Measurements from ENCODE around the gene GABPB1.
A peak's percentile ranks its signal among the peaks of the same experiment; 100 is the strongest.
"Not testable (repeated sequence)": the region's sequence is repeated elsewhere in the genome, so short reads cannot be mapped to it uniquely, and the experiment has no call there.

GABPB1 gene

GRCh38 chr15:50354838-50355618, at the start of gene GABPB1:
Gene GABPB1 (minus strand): TSS chr15:50355198. CDS start chr15:50309798, 45,400 bp downstream.
- DNase-seq (ENCODE audit: low spot score), result peak; percentile 94

GRCh38 chr15:50391561-50391960, 36.6 kb upstream of the GABPB1 start:
- DNase-seq (ENCODE audit: low spot score), result not testable (repeated sequence)

GRCh38 chr15:50390554-50391264, 35.7 kb upstream of the GABPB1 start:
- DNase-seq (ENCODE audit: low spot score), result no peak

GRCh38 chr15:50382408-50382807, 27.4 kb upstream of the GABPB1 start:
- not testable (repeated sequence) for DNase-seq (ENCODE audit: low spot score)

- no peak for DNase-seq (ENCODE audit: low spot score)
Observed at GRCh38 chr15:50381438-50381837, 26.4 kb upstream of the GABPB1 start.

- DNase-seq (ENCODE audit: low spot score), result no peak
Observed at GRCh38 chr15:50380089-50380488, 25.1 kb upstream of the GABPB1 start.

GRCh38 chr15:50379413-50379812, 24.4 kb upstream of the GABPB1 start:
- not testable (repeated sequence) for DNase-seq (ENCODE audit: low spot score)

- DNase-seq (ENCODE audit: low spot score), result no peak
Observed at GRCh38 chr15:50378776-50379175, 23.8 kb upstream of the GABPB1 start.

GRCh38 chr15:50377867-50378751, 23.1 kb upstream of the GABPB1 start:
- no peak for DNase-seq (ENCODE audit: low spot score)

- not testable (repeated sequence) for DNase-seq (ENCODE audit: low spot score)
Observed at GRCh38 chr15:50369564-50369963, 14.6 kb upstream of the GABPB1 start.

GRCh38 chr15:50365971-50366370, 11.0 kb upstream of the GABPB1 start:
- no peak for DNase-seq (ENCODE audit: low spot score)

- DNase-seq (ENCODE audit: low spot score), result no peak
Observed at GRCh38 chr15:50365570-50365969, 10.6 kb upstream of the GABPB1 start.

- DNase-seq (ENCODE audit: low spot score), result no peak
Observed at GRCh38 chr15:50363612-50364011, 8.6 kb upstream of the GABPB1 start.

GRCh38 chr15:50361756-50362155, 6.8 kb upstream of the GABPB1 start:
- DNase-seq (ENCODE audit: low spot score), result no peak

- peak; percentile 75 for DNase-seq (ENCODE audit: low spot score)
Observed at GRCh38 chr15:50358845-50359244, 3.8 kb upstream of the GABPB1 start.

GRCh38 chr15:50355980-50356379, 982 bp upstream of the GABPB1 start:
- DNase-seq (ENCODE audit: low spot score), result peak; percentile 14

- DNase-seq (ENCODE audit: low spot score), result no peak
Observed at GRCh38 chr15:50355619-50355905, 564 bp upstream of the GABPB1 start.

- peak; percentile 81 for DNase-seq (ENCODE audit: low spot score)
Observed at GRCh38 chr15:50353975-50354837, 792 bp downstream of the GABPB1 start.

GRCh38 chr15:50353251-50353974, 1.6 kb downstream of the GABPB1 start:
- DNase-seq (ENCODE audit: low spot score), result peak; percentile 73

- no peak for DNase-seq (ENCODE audit: low spot score)
Observed at GRCh38 chr15:50350621-50351020, 4.4 kb downstream of the GABPB1 start.

- DNase-seq (ENCODE audit: low spot score), result no peak
Observed at GRCh38 chr15:50345298-50345697, 9.7 kb downstream of the GABPB1 start.
